ENCODE data around the gene SEL1L2. TPM values are rescaled to one million over a fixed set of nuclear protein-coding genes. Genes with fewer than 3 reads are reported as not detected.

The SEL1L2 gene
- total RNA-seq, 2 donors from 2014 or later: not detected

DNA sequence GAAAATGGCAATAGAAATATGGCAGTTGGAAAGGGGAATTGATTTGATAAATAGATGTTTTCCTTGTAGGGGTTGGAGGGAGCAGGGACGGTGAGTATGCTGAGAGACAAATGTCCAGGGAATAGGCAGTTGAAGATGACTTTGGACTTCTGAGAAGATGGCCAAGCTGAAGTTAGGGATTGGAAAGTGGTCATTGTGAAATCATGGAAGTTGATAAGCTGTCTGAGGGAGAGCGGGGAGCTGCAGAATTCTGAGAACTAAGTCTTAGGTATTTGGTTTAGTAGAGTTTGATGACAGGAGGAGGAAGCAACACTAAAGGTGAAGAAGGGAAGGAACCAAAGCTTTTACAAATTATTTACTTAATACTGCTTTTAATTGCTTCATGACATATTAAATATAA, 190.4 kb downstream of the SEL1L2 start:
- H3K9me3 Mint-ChIP-seq: no peaks in the 10 kb centered on the region
- H3K36me3 ChIP-seq (ENCODE audit: control insufficient read depth, insufficient read depth, low read length): peaks cover 84% of the 10 kb centered on the region
- H3K4me1 ChIP-seq (ENCODE audit: control insufficient read depth, insufficient read depth, low read length): no peaks in the 10 kb centered on the region
- TF ChIP-seq CTCF (conservative IDR thresholded peaks at IDR 0.05): no peak
- H3K36me3 Mint-ChIP-seq (ENCODE audit: low read depth): peaks cover 73% of the 10 kb centered on the region
- no peaks in the 10 kb centered on the region for H3K4me1 Mint-ChIP-seq
- H3K4me3 ChIP-seq (ENCODE audit: low read length): no peak overlapping the region
- H3K27ac Mint-ChIP-seq: no peak overlapping the region
- no peaks in the 10 kb centered on the region for H3K27me3 Mint-ChIP-seq (ENCODE audit: insufficient read depth)
- H3K27me3 ChIP-seq (ENCODE audit: control insufficient read depth, insufficient read depth, low read length, poor library complexity, severe bottlenecking): no peaks in the 10 kb centered on the region
- 96 to 100% methylated on average over 1 to 2 of the region's 2 CpGs for WGBS, 2 experiments (ENCODE audit: insufficient coverage in 1 of 2, insufficient read length in 1 of 2)
- H3K9me3 ChIP-seq (ENCODE audit: control insufficient read depth, low read length): no peaks in the 10 kb centered on the region
- H3K9ac ChIP-seq (ENCODE audit: extremely low read depth, low read length, poor library complexity, severe bottlenecking): no peak overlapping the region
- no peak overlapping the region for H3K27ac ChIP-seq (ENCODE audit: low read depth, low read length)
- H3K4me3 Mint-ChIP-seq: no peak overlapping the region
- DNase-seq: no peak

Other genes with a start within 250 kb of the SEL1L2 start
- gene ESF1, start 205.7 kb downstream of the SEL1L2 start, total RNA-seq: 10 to 100 TPM; 23.9 to 32.1 TPM
- 10 to 100 TPM; 32.9 to 33.5 TPM for gene NDUFAF5, start 205.6 kb downstream of the SEL1L2 start, total RNA-seq
- 1 to 10 TPM; 2.3 to 4.8 TPM for gene MACROD2, start 4.9 kb upstream of the SEL1L2 start, total RNA-seq